Occipital lobe (tissue), 2 donors: Measurements from ENCODE around the gene ST6GAL2. TPM values are rescaled to one million over a fixed set of nuclear protein-coding genes. Genes with fewer than 3 reads are reported as not detected.

Source experiments
- DNase-seq: peaks from one replicate; lab custom pipeline; 2025; lab: John Stamatoyannopoulos, UW
- total RNA-seq: library from RNA; depleted of rRNA; stranded (reverse); fragments of >200 nt; gene quantifications from one replicate; pipeline ENCODE4 v1.2.3, GENCODE V29; 2014

Gene ST6GAL2
- total RNA-seq, 1 donor from 2014 or later: 148 TPM

DNA sequence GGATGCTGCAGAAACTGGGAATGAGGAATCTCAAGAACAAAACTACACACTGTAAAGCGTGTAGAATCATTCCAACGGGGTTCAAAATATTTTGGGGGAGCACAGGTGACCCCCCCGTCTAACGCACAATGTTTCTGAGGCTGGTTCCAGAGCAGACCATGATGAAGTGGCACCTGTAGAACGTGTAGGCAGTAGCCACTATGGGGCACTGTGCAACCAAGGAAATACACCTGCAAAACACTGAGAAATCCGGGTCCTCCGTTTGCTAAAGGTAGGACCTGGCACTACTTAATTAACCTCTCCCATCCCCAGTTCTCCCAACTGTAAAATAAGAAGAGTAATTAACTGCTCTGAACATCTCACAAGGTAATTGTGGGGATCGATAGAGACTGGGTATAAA lies 22.6 kb downstream of the ST6GAL2 start:
- no peak for DNase-seq

GRCh38 chr2:106859498-106859897 lies 26.5 kb downstream of the ST6GAL2 start:
- no peak for DNase-seq

GRCh38 chr2:106858810-106859209 lies 27.2 kb downstream of the ST6GAL2 start:
- DNase-seq: peak; percentile 38

DNA sequence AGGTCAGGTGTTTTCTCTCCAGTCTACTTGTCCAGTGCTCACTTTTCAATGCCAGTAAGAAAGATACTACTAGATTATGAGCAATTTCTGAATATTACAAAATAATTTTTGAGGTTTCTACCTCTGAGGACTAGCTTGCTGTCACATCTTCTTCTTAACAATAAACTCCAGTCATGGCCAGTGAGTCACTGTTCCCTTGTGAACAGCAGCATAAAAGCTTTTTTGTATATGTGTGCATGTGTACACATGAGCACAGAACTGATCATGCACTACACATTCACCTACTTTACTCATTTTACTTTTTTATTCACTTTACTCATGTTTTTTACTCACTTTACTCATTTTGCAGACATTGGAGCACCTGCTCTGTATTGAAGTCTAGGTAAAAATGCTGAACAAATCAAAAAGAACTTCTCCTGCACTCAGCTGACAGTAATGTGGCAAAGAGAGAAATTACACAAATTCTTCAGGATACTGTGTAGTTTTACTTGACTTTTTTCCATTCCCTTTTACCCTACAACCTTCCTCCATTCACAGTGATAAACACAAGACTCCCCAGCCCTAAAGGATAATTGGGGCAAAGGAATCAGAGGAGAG lies 28.0 kb downstream of the ST6GAL2 start:
- DNase-seq: no peak

DNA sequence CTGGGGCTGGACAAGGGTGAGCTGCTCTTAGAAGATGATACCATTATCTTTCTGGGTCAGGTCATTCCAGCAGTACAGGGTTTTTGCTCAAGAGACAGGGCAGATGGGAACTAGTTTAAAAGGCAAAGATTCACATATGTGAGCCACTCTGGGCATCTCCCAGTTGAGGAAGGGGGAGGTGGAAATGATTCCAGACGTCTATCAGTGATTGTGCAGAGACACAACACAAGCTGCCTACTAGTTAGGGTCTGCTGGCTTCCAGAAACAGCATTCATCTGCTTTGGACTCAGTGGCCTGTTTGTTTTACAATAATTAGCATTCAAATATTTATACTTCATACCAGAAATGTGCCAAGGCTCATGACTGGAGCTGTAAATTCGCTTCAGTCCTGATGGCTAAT lies 32.3 kb downstream of the ST6GAL2 start:
- no peak for DNase-seq

DNA sequence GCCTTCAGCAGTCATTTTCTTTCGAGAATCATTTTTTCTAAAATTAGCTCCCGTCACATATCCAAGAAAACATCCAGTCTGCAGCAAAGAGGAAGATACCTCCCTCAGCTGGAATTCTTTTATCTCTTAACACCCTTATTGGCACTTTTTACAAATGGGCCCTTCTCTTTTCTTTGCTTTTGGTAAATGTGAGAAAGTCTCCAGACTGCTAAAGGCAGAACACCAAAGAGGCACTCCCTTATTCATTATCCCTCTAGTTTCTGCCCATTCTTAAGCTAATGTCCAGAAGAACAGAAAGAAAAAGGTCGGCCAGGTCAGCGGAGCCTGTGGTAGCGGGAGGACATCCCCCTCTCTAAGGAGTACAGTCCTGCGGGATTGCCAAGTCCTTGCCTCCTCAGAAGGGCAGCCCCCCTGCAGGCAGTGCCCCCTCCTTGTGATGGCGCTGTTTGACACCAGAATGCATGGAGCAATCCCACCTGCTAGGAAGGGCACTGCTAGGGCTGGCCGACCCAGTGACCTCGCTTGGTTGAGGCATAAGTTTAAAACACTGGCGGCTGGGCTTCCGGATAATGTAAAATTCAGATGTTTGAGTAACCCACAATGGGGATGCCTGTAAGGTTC lies 34.0 kb downstream of the ST6GAL2 start:
- no peak for DNase-seq

DNA sequence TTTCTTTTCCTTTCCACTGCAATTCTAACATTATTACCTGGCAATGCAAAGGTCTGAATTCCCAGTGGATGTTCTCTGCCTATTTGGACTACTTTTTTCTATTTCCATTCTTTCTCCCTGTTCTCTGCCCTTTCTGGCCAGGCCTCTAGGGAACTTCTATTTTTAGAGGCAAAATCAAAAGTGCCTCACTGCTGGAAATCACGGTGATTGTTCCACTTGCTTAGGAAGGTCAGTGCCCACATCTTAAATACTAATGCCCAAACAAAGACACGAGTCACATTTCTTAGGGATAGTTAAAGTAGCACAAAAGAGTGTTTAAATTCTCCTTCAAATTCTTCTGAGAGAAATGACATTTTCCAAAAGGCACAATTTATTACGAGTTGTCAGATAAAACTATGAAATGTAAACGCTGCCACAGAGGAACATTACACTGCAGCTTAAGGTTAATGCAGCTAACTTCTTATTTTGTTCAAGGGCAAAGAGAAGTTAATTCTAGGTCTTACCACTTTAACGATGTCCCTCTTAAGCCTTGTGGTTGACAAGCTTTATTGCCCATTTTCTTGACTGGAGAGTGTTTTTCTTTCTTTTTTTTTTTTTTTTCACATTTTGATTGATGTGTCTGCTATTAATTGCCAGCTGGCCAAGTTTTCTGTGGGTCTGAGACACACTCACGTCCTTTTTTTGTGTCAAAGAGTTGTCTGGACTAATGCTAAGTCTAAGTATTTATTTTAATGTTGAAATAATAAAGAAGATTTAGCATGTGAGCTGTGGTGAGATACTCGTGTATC lies 34.7 kb downstream of the ST6GAL2 start:
- DNase-seq: no peak

DNA sequence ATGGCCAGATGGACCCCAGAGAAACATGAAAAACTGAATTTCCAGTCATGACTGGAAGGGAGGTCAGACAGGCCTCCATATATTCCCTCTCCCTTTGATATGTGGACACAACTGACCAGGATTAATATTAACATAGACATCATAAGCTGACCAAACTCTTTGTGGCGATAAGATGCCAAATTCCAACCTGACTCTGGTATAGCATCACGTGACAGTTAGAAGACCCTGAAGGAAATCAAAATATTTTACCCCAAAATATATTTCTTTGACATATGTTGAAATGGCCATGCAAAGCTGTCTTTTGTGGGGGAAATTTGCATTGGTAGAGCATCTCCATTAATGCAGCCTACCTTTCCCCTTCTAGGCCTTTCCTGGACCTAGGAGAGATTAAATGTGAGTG lies 36.7 kb downstream of the ST6GAL2 start:
- no peak for DNase-seq

DNA sequence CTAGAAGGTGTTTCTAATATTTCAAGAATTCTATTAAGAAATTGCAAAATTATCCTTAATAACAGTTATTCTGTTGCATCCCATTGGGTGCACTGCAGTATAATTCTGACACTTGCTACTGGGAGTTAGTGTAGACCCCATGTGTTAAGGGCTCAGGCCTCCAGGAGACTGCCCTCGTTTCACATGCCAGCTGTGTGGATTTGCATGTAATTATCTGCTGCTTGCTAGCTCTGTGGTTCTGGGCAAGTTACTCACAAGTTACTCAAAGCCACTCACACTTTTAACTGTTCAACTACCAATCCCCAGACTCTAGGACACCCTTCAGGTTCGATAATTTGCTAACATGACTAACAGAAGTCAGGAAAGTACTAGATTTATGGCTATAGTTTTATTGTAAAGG lies 38.6 kb downstream of the ST6GAL2 start:
- no peak for DNase-seq

GRCh38 chr2:106845716-106846115 lies 40.3 kb downstream of the ST6GAL2 start:
- DNase-seq: no peak

DNA sequence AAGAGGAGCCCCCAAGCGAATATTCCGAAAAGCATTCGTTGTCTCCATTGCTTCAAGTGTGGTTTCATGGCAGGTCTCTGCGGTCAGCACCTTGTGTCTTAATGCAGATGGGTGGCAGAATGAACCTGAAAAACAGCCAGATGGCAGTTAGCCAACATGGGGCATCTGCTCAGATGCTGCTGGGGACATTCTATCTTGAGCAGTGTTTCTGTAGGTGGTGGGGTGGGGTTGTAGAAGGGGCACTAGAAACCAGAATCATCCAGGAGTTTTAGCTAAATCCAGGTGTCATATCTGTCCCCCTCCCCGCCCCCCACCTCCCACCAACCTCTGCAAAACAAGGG lies 42.1 kb downstream of the ST6GAL2 start:
- DNase-seq: no peak

- DNase-seq: no peak
Observed at GRCh38 chr2:106843001-106843909, 42.7 kb downstream of the ST6GAL2 start.

DNA sequence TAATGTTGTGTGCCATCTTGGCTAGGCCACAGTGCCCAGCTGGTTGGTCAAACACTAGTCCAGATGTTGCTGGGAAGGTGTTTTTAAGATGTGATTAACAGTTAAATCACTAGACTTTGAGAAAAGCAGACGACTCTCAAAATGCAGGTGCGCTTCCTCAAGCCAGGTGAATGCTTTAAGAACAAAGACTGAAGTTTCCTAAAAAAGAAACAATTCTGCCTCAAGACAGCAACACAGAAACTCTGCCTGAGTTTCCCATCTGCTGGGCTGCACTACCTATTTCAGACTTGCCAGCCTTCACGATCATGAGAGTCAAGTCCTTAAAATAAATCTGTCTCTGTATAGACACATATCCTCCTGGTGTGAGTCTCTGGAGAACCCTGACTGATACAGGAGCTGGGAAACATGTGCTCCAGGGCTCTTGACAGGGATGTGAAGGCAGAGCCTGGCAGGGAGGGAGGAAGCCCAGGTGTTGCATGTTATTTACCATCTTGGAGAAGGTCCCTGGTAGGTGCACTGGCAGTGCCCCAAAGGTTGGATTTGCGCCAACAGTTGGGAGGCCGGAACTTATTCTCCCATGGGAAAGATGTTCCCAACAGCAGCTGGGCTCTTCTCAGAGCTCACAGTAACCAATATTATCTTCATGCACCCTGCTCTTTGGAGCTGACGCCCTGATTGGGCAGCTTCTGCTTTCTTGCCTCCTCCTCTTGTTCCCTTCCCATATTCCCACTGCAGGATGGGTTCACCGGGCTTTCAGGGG lies 43.9 kb downstream of the ST6GAL2 start:
- DNase-seq: no peak

DNA sequence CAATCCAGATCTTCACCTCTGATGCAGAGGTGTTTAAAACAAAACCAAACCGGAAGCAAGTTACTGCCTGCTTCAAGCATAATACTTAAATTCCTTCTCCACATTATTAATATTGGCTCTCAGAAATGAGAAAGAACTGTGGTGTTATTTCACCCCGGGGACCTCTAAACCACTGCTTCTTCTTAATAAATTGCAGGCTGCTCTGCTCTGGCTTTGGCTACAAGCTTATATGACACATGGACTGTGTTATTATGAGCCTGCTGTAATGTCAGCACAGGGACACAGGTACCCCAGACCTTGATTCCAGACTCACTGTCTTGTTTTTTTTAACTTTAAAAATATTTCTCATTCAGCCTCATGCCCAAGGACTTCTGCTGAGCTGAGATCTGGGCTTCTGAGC lies 45.1 kb downstream of the ST6GAL2 start:
- no peak for DNase-seq

- no peak for DNase-seq
Observed at GRCh38 chr2:106839849-106840595, 45.9 kb downstream of the ST6GAL2 start.

DNA sequence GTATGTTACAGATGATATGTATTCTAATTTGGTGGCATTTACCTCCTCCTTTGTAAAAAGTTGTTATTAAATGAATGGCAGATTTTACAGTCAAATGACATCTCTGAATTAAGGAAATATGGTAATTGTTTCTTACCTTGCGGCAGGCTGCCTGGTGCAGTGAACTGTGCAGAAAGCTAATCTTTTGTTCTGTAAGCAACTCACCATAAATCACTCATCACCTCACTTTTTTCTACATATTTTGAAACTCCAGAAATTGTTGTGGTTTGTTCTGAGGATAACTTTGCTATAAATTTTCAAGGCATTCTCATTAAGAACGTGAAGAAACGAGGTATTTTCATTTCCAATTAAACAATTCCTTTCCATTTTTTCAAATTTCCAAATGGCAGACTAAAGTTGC lies 52.7 kb downstream of the ST6GAL2 start:
- DNase-seq: no peak

- DNase-seq: no peak
Observed at GRCh38 chr2:106831816-106832569, 54.0 kb downstream of the ST6GAL2 start.

DNA sequence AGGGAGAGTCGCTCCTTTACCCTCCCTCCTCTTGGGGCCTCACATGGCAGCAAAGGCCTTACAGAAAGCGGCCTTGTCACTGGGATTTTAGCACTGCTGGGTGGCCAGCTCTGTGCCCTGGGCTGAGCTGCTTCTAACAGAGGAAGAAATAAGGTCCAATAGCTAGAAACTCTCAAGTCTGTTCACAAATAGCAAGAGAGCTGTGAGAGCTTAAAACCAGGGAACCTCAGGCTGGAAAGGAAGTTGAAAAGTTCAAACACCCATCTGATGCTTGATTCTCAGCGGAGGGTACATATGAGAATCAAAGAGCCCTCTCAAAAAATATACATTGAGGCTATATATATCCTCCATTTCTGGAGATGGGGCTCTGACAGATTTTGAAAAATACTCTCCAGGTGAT lies 54.7 kb downstream of the ST6GAL2 start:
- DNase-seq: no peak

- DNase-seq: no peak
Observed at GRCh38 chr2:106830191-106830590, 55.8 kb downstream of the ST6GAL2 start.

GRCh38 chr2:106828119-106828518 lies 57.8 kb downstream of the ST6GAL2 start:
- no peak for DNase-seq
